ENCODE measurements around the gene DEFB113. TPM values are rescaled to one million over a fixed set of nuclear protein-coding genes. Genes with fewer than 3 reads are reported as not detected.
"Not testable (repeated sequence)": the region's sequence is repeated elsewhere in the genome, so short reads cannot be mapped to it uniquely, and the experiment has no call there.

DEFB113 gene
- total RNA-seq, 1 donor from 2014 or later: not detected

DNA sequence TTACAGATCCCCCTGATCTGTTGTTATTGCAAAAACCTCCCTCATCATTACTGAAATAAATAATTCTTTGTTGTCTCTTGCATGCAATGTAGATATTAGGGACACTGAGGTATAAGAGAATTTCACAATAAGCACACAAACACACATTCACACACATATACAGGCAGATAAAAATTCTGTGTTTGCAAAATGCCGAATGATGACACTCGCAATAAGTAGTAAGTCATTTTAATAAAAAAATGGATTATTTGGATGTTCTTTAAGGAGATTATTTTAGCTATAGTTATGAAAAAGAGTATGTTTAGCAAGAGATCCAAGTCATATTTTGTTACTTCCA lies 19.0 kb downstream of the DEFB113 start:
- TF ChIP-seq, protein P1, sequence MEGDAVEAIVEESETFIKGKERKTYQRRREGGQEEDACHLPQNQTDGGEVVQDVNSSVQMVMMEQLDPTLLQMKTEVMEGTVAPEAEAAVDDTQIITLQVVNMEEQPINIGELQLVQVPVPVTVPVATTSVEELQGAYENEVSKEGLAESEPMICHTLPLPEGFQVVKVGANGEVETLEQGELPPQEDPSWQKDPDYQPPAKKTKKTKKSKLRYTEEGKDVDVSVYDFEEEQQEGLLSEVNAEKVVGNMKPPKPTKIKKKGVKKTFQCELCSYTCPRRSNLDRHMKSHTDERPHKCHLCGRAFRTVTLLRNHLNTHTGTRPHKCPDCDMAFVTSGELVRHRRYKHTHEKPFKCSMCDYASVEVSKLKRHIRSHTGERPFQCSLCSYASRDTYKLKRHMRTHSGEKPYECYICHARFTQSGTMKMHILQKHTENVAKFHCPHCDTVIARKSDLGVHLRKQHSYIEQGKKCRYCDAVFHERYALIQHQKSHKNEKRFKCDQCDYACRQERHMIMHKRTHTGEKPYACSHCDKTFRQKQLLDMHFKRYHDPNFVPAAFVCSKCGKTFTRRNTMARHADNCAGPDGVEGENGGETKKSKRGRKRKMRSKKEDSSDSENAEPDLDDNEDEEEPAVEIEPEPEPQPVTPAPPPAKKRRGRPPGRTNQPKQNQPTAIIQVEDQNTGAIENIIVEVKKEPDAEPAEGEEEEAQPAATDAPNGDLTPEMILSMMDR (IDR thresholded peaks at IDR 0.05): no peak
- H3K4me3 ChIP-seq: no peak overlapping the region
- ATAC-seq: no peak
- H3K9me3 ChIP-seq: no peaks in the 10 kb centered on the region
- H3K4me1 ChIP-seq: no peaks in the 10 kb centered on the region
- no peaks in the 10 kb centered on the region for H3K27me3 ChIP-seq (ENCODE audit: low read depth)
- H3K36me3 ChIP-seq: no peaks in the 10 kb centered on the region
- DNase-seq: no peak
- no peak overlapping the region for H3K27ac ChIP-seq
- intact Hi-C loops (cut with DNase I): no loop called here

DNA sequence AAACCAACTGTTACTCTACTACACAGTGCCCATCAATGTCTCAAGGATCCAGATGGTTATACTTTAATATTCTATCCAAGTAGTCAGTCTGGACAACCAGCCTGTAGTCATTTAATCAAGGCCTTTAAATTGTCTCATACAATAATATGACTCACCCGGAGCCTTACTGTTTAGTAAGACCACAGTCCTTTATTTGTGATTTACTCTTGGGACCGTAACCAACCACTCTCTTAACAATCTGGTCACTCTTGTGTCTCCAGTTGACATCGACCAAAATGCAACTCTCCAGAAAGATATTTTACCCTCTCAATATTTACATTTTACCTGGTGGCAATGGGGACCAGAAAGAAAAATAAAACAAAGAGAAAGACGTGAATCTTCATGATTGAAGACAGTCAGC lies 20.4 kb downstream of the DEFB113 start:
- DNase-seq (no peak), ATAC-seq (no peak)
- TF ChIP-seq, protein P1 (IDR thresholded peaks at IDR 0.05): no peak
- intact Hi-C loops (cut with DNase I): no loop called here
- Histone ChIP-seq H3K27ac (no peak overlapping the region), H3K4me1 (no peaks in the 10 kb centered on the region), H3K4me3 (no peak overlapping the region), H3K36me3 (no peaks in the 10 kb centered on the region), H3K27me3 (ENCODE audit: low read depth) (no peaks in the 10 kb centered on the region), H3K9me3 (no peaks in the 10 kb centered on the region)

DNA sequence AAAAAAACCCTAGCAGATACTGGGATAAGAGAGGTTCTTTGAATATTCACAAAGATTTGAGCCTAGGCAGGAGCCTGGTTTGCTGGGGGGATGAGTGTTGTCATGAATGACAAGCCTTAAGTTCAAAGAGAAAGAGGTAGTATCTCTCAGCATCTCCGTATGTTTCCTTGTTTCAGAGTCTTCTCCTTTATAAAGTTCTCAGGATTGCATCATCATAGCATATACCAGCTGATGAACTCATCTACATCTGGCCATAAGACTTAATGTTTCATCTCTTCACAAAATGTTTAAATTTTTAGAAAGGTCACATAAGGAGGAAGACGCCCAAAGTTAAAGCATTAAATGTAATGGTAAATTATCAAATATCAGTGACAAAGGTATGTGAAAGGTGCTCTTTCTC lies 22.6 kb downstream of the DEFB113 start:
- TF ChIP-seq, protein P1 (IDR thresholded peaks at IDR 0.05): no peak
- H3K4me1 ChIP-seq: no peaks in the 10 kb centered on the region
- no peaks in the 10 kb centered on the region for H3K27me3 ChIP-seq (ENCODE audit: low read depth)
- intact Hi-C loops (cut with DNase I): no loop called here
- H3K36me3 ChIP-seq: no peaks in the 10 kb centered on the region
- no peak for ATAC-seq
- H3K27ac ChIP-seq: no peak overlapping the region
- DNase-seq: no peak
- H3K4me3 ChIP-seq: no peak overlapping the region
- H3K9me3 ChIP-seq: no peaks in the 10 kb centered on the region

- DNase-seq; H3K4me1 ChIP-seq; H3K4me3 ChIP-seq; H3K27me3 ChIP-seq (ENCODE audit: low read depth); H3K36me3 ChIP-seq; ATAC-seq; H3K27ac ChIP-seq; H3K9me3 ChIP-seq; intact Hi-C loops (cut with DNase I): not testable (repeated sequence)
These were observed 25.4 kb downstream of the DEFB113 start for GRCh38 chr6:49944068-49944467.

DNA sequence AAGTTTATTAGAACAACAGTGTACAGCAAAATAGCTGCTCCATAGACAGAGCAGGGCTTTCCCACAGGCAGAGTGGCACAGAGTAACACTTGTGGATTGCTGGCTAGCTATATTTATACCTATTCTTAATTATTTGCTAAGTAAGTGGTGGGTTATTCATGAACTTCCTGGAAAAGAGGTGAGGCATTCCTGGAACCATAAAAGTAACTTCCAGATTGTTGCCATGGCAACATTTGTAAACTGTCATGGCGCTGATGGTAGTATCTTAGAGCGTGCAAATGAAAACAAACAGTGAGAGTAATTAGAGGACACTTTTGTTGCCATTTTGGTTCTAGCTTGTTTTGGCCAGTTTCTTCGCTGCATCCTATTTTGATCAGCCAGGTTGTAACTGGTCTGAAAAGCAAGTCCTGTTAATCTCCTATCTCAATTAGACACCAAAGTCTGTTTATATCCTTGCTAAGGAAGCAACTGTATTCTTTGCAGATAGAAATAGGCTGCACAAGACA lies 29.4 kb downstream of the DEFB113 start:
- intact Hi-C loops (cut with DNase I): no loop called here
- no peak for DNase-seq
- no peak overlapping the region for H3K4me3 ChIP-seq
- TF ChIP-seq, protein P1 (IDR thresholded peaks at IDR 0.05): no peak
- no peaks in the 10 kb centered on the region for H3K4me1 ChIP-seq
- no peaks in the 10 kb centered on the region for H3K9me3 ChIP-seq
- no peaks in the 10 kb centered on the region for H3K36me3 ChIP-seq
- no peaks in the 10 kb centered on the region for H3K27me3 ChIP-seq (ENCODE audit: low read depth)
- no peak overlapping the region for H3K27ac ChIP-seq
- ATAC-seq: peak in 1 of 2 donors; percentile 43

DNA sequence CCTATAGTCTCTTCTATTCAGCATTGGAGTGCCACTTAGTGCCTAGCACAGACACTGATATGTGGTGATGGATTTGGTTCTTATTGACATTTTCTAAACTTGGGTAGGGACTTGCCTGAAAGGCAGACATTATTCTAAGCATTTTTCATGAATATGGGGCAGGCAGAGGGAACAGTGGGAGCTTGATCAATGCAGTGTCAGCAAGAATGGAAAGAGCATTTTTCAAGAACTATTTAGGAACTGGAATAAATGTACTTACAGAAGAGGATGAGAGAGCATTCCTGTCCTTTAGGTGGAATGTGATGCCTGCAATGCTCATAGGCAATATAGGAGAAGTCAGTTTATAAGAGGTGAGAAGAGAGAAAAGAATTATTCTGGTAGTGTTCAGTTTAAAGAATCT lies 31.6 kb downstream of the DEFB113 start:
- intact Hi-C loops (cut with DNase I): no loop called here
- TF ChIP-seq, protein P1 (IDR thresholded peaks at IDR 0.05): no peak
- ATAC-seq (no peak), DNase-seq (no peak)
- H3K9me3 ChIP-seq: no peaks in the 10 kb centered on the region
- no peaks in the 10 kb centered on the region for H3K36me3 ChIP-seq
- H3K4me3 ChIP-seq: no peak overlapping the region
- no peaks in the 10 kb centered on the region for H3K4me1 ChIP-seq
- no peak overlapping the region for H3K27ac ChIP-seq
- H3K27me3 ChIP-seq (ENCODE audit: low read depth): no peaks in the 10 kb centered on the region
